Glutamatergic neuron (in vitro differentiated cells): ENCODE measurements around the gene PFKFB2. TPM values are rescaled to one million over a fixed set of nuclear protein-coding genes. Genes with fewer than 3 reads are reported as not detected.

ENCODE experiments used
- DNase-seq: peaks from one replicate; pipeline ENCODE4 v3.0.0; 2022
- H3K27ac Mint-ChIP-seq: one replicate; pipeline ENCODE4 v1.8.0; 2020; ENCODE audit warnings: mild to moderate bottlenecking, mixed read lengths, inconsistent platforms; ENCODE audit not compliant: unreplicated experiment
- H3K27me3 Mint-ChIP-seq: one replicate; pipeline ENCODE4 v1.8.0; 2020; ENCODE audit warnings: mild to moderate bottlenecking, moderate library complexity, mixed read lengths, inconsistent platforms; ENCODE audit not compliant: unreplicated experiment
- H3K36me3 Mint-ChIP-seq: one replicate; pipeline ENCODE4 v1.8.0; 2020; ENCODE audit warnings: mild to moderate bottlenecking, mixed read lengths, inconsistent platforms; ENCODE audit not compliant: unreplicated experiment
- H3K4me1 Mint-ChIP-seq: one replicate; pipeline ENCODE4 v1.8.0; 2020; ENCODE audit warnings: mild to moderate bottlenecking, low read depth, mixed read lengths, inconsistent platforms; ENCODE audit not compliant: unreplicated experiment
- H3K4me3 Mint-ChIP-seq: one replicate; pipeline ENCODE4 v1.8.0; 2020; ENCODE audit warnings: mild to moderate bottlenecking, mixed read lengths, inconsistent platforms; ENCODE audit not compliant: unreplicated experiment
- H3K9me3 Mint-ChIP-seq: one replicate; pipeline ENCODE4 v1.8.0; 2020; ENCODE audit warnings: mild to moderate bottlenecking, moderate library complexity, mixed read lengths, inconsistent platforms; ENCODE audit not compliant: unreplicated experiment
- CTCF ChIP-seq: fragments of 200-600 bp; sonication (generic); IDR thresholded peaks from one replicate; pipeline ENCODE4 v1.5.0; 2021; ENCODE audit not compliant: partially characterized antibody, unreplicated experiment
- total RNA-seq: library from RNA; stranded (reverse); fragmentation: NEBNext Ultra II Directional; extraction: Animal tissue kit (Norgen Biotek cat#: 25700); gene quantifications from one replicate; pipeline ENCODE4 v1.2.1, GENCODE V29; 2021; ENCODE audit not compliant: unreplicated experiment

PFKFB2 gene
- total RNA-seq, 1 donor from 2014 or later, result 3.6 TPM

DNA sequence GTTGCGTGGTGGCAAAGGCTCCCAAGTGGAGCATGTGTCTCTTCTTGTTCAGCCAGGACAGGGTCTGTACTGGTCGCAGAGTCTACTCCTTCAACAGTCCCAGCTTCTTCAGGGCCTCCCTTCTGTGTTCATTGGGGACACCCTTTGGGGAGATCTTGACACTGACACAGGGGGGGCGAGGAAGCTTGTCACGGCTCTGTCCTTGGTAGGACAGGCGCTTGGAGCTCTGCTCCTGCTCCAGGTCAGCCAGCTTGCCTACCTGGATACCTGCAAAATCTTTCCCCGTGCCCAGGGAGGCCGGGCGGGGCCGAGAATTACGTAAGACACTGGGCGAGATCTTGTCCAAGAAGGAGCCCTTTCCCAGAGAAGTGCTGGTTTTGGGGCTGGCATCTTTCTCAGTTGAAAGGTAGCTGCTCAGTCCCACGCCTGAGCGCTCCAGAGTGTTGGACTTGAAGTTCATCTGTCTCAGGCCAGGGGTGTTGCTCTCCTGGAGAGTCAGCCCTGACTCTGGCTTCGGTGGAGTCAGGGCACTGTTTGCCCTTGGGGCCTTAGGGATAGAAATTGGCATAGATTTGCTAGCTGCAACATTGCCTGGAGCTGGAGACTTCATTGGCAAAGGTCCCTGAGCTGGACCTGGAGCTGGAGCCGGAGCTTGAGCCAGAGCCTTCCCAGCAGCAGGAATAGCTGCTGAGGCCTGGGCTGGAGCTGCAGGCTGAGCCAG, 31.0 kb upstream of the PFKFB2 start:
- H3K36me3 Mint-ChIP-seq, result no peaks in the 10 kb centered on the region
- DNase-seq, result no peak
- H3K27me3 Mint-ChIP-seq, result peaks cover 5% of the 10 kb centered on the region
- no peak overlapping the region for H3K27ac Mint-ChIP-seq
- H3K4me1 Mint-ChIP-seq, result no peaks in the 10 kb centered on the region
- no peak for TF ChIP-seq CTCF
- no peak overlapping the region for H3K4me3 Mint-ChIP-seq
- peaks cover 2% of the 10 kb centered on the region for H3K9me3 Mint-ChIP-seq

DNA sequence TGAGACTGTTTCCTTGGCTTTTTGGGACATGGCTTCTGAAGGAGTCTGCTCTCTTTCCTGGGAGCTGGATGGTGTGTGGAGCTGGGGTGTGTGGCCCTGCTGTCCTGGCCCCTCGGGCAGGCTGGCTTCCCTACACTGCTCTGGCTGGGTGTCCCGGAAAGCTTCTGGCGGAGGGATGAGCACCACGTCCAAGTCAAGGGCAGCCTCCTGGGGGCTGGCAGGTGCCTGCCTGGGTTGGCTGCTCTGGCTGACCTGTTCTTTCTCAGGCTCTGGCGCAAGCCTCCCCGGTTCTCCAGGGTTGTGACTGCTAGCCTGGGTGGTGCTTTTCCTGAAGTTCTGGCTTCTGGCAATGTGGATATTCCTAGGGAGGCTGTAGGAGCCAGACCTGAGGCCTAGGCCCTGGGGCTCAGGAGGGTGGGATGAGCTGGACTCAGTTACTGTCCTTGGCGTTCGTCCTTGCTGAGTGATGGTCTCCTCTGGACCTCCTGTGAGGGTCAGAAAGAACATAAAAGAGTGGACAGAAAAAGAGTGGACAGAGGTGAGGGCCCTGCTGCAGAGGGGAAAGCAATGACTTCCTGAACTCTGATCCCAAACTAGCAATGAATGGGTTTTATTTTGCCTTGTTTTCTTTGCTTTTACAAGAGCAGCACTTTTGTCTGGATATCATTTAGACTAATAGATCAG, 29.9 kb upstream of the PFKFB2 start:
- peaks cover 2% of the 10 kb centered on the region for H3K9me3 Mint-ChIP-seq
- H3K27me3 Mint-ChIP-seq, result peaks cover 5% of the 10 kb centered on the region
- no peak for DNase-seq
- H3K36me3 Mint-ChIP-seq, result no peaks in the 10 kb centered on the region
- H3K27ac Mint-ChIP-seq, result no peak overlapping the region
- TF ChIP-seq CTCF, result no peak
- H3K4me3 Mint-ChIP-seq, result no peak overlapping the region
- H3K4me1 Mint-ChIP-seq, result no peaks in the 10 kb centered on the region

DNA sequence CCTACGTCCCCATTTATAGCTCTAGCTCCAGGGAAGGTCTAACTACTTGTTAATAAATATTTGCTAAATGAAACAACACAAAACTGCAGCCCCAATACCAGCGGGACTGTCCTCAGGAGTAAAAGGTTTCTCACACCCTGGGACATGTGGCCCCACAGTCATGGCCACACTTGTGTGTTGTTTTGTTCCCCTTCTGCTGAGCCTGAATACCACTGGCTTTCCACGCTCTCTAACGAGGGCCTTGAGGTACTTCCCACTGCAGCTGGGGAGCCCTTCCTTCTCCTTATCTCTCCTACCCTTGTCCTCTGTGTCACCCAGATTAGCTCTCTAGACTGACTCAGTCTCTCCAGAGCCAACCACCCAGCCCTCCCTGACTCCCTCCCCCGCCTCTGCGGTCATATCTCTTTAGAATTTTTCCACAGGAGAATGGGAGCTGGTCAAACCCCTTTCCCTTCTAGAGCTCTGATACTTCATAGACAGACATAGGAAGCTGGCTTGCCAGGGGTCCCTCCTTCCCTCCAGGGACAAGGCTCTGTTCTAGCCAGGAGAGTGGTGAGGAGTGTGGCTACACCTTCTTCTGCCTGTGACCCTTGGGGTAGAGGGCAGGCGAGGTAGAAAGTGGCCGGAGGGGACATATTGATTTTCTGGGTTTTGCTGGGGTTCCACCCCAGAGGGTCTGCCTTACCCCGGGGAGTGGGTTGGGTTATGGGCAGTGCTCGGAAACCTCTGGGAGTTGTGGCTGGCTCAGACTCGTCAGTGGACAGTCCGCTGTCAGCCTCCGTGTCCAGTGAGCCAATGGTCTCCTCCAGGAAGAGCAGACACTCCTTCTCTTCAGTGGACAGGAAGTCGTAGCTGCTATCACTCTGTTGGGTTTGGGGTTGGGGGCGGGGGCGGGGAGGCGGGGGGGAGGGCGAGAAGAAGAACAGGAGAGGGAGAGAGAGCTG, 28.6 kb upstream of the PFKFB2 start:
- H3K27me3 Mint-ChIP-seq, result peaks cover 5% of the 10 kb centered on the region
- H3K4me1 Mint-ChIP-seq, result no peaks in the 10 kb centered on the region
- H3K36me3 Mint-ChIP-seq, result no peaks in the 10 kb centered on the region
- DNase-seq, result no peak
- TF ChIP-seq CTCF, result no peak
- H3K27ac Mint-ChIP-seq, result no peak overlapping the region
- H3K9me3 Mint-ChIP-seq, result peaks cover 2% of the 10 kb centered on the region
- H3K4me3 Mint-ChIP-seq, result no peak overlapping the region

- H3K27me3 Mint-ChIP-seq, result peaks cover 5% of the 10 kb centered on the region
- no peak for DNase-seq
- no peaks in the 10 kb centered on the region for H3K4me1 Mint-ChIP-seq
- H3K4me3 Mint-ChIP-seq, result no peak overlapping the region
- H3K9me3 Mint-ChIP-seq, result peaks cover 2% of the 10 kb centered on the region
- TF ChIP-seq CTCF, result no peak
- no peak overlapping the region for H3K27ac Mint-ChIP-seq
- no peaks in the 10 kb centered on the region for H3K36me3 Mint-ChIP-seq
These were observed 27.8 kb upstream of the PFKFB2 start for GRCh38 chr1:207025146-207025880.
